Neural cell (in vitro differentiated cells): ENCODE data around the gene BTG4. TPM values are rescaled to one million over a fixed set of nuclear protein-coding genes. Genes with fewer than 3 reads are reported as not detected.

Experiments used
- H2AFZ ChIP-seq: fragments of 200-600, 300-800 bp; sonication (generic), shearing (Covaris generic); 2 replicates; pipeline ENCODE4 v1.6.0; 2014; ENCODE audit warnings: low read depth, mild to moderate bottlenecking, antibody characterized with exemption, low read length, moderate library complexity
- H3F3A ChIP-seq: fragments of 200-600 bp; shearing (Covaris generic); 2 replicates; pipeline ENCODE4 v1.6.1; 2016; ENCODE audit warnings: mild to moderate bottlenecking, moderate library complexity, mixed read lengths, antibody characterized with exemption, low read length; ENCODE audit not compliant: insufficient read depth, poor library complexity, severe bottlenecking
- H3K27ac ChIP-seq: fragments of 200-600, 300-800 bp; sonication (generic), shearing (Covaris generic); 2 replicates; pipeline ENCODE4 v1.5.1; 2014; ENCODE audit warnings: mild to moderate bottlenecking, low read length, moderate library complexity
- H3K27me3 ChIP-seq: fragments of 300-800, 200-600 bp; sonication (generic), shearing (Covaris generic); 2 replicates; pipeline ENCODE4 v1.6.0; 2014; ENCODE audit warnings: mild to moderate bottlenecking, low read depth, low read length, moderate library complexity; ENCODE audit not compliant: insufficient read depth
- H3K36me3 ChIP-seq: fragments of 300-800, 200-600 bp; sonication (generic), shearing (Covaris generic); 2 replicates; pipeline ENCODE4 v1.5.1; 2014; ENCODE audit warnings: mild to moderate bottlenecking, antibody characterized with exemption, low read length, moderate library complexity; ENCODE audit not compliant: insufficient read depth
- H3K4me2 ChIP-seq: fragments of 300-800, 200-600 bp; sonication (generic), shearing (Covaris generic); 2 replicates; pipeline ENCODE4 v1.6.0; 2014; ENCODE audit warnings: mild to moderate bottlenecking, low read length
- H3K4me3 ChIP-seq: fragments of 300-800, 200-600 bp; sonication (generic), shearing (Covaris generic); 2 replicates; pipeline ENCODE4 v1.5.1; 2014; ENCODE audit warnings: mild to moderate bottlenecking, low read length, moderate library complexity
- H3K79me2 ChIP-seq: fragments of 200-600 bp; shearing (Covaris generic); replicated peaks from 2 replicates; pipeline ENCODE4 v1.6.0; 2014; ENCODE audit warnings: mild to moderate bottlenecking, low read length, moderate library complexity; ENCODE audit not compliant: insufficient read depth
- H3K9ac ChIP-seq: fragments of 300-800, 200-600 bp; sonication (generic), shearing (Covaris generic); 2 replicates; pipeline ENCODE4 v1.6.1; 2016; ENCODE audit warnings: mild to moderate bottlenecking, low read length, mixed read lengths
- H3K9me2 ChIP-seq: fragments of 200-600 bp; shearing (Covaris generic); 2 replicates; pipeline ENCODE4 v1.6.1; 2016; ENCODE audit warnings: mild to moderate bottlenecking, low read length, mixed read lengths; ENCODE audit not compliant: insufficient read depth
- H3K9me3 ChIP-seq: fragments of 200-600, 300-800 bp; sonication (generic), shearing (Covaris generic); 2 replicates; pipeline ENCODE4 v1.6.1; 2016; ENCODE audit warnings: mild to moderate bottlenecking, mixed run types, low read length, moderate library complexity, mixed read lengths
- H4K20me1 ChIP-seq: fragments of 200-600 bp; shearing (Covaris generic); 2 replicates; pipeline ENCODE4 v1.6.1; 2016; ENCODE audit warnings: mild to moderate bottlenecking, mixed run types; ENCODE audit not compliant: insufficient read depth
- CTCF ChIP-seq: fragments of 450-650 bp; IDR thresholded peaks from 2 replicates; pipeline ENCODE4 v1.5.1; 2014; ENCODE audit warnings: antibody characterized with exemption, mild to moderate bottlenecking, moderate library complexity; ENCODE audit not compliant: poor library complexity, severe bottlenecking
- EP300 ChIP-seq: fragments of 450-650 bp; conservative IDR thresholded peaks from 2 replicates; pipeline ENCODE4 v1.6.1; 2014; ENCODE audit warnings: antibody characterized with exemption, mild to moderate bottlenecking, moderate library complexity; ENCODE audit not compliant: poor library complexity, severe bottlenecking
- EZH2 ChIP-seq: fragments of 200-600, 300-800 bp; shearing (Covaris generic), sonication (generic); IDR thresholded peaks from 2 replicates; pipeline ENCODE4 v1.6.1; 2014; ENCODE audit warnings: antibody characterized with exemption, low read length, borderline replicate concordance, mild to moderate bottlenecking; ENCODE audit not compliant: insufficient read depth, poor library complexity, severe bottlenecking
- MXI1 ChIP-seq: fragments of 450-650 bp; conservative IDR thresholded peaks from 2 replicates; pipeline ENCODE4 v1.6.1; 2014; ENCODE audit warnings: antibody characterized with exemption, mild to moderate bottlenecking; ENCODE audit not compliant: poor library complexity, severe bottlenecking
- POLR2AphosphoS5 ChIP-seq: IDR thresholded peaks from 2 replicates; pipeline ENCODE4 v1.6.1; 2012
- RAD21 ChIP-seq: fragments of 450-650 bp; conservative IDR thresholded peaks from 2 replicates; pipeline ENCODE4 v1.6.1; 2014; ENCODE audit warnings: antibody characterized with exemption, mild to moderate bottlenecking, moderate library complexity
- REST ChIP-seq: IDR thresholded peaks from 2 replicates; pipeline ENCODE4 v1.6.1; 2012; ENCODE audit warnings: borderline replicate concordance
- SMC3 ChIP-seq: fragments of 450-650 bp; conservative IDR thresholded peaks from 2 replicates; pipeline ENCODE4 v1.6.1; 2014; ENCODE audit warnings: antibody characterized with exemption, mild to moderate bottlenecking, moderate library complexity; ENCODE audit not compliant: poor library complexity
- TAF1 ChIP-seq: IDR thresholded peaks from 2 replicates; pipeline ENCODE4 v1.6.1; 2012; ENCODE audit warnings: low read depth
- polyA plus RNA-seq: library from polyadenylated mRNA; depleted of rRNA; stranded (reverse); fragments of >200 nt; gene quantifications from 2 replicates; pipeline ENCODE4 v1.2.3, GENCODE V29; 2014

Gene BTG4
- polyA plus RNA-seq, 1 donor from 2014 or later = not detected

GRCh38 chr11:111525456-111525855 is 13.3 kb upstream of the BTG4 start:
- Histone ChIP-seq H2AFZ (no peak overlapping the region), H3K36me3 (no peaks in the 10 kb centered on the region), H4K20me1 (no peaks in the 10 kb centered on the region), H3K9me3 (no peaks in the 10 kb centered on the region), H3F3A (no peaks in the 10 kb centered on the region), H3K9me2 (no peaks in the 10 kb centered on the region), H3K27me3 (no peaks in the 10 kb centered on the region), H3K4me3 (no peak overlapping the region), H3K27ac (no peak overlapping the region), H3K79me2 (no peaks in the 10 kb centered on the region), H3K4me2 (no peak overlapping the region), H3K9ac (no peak overlapping the region)
- TF ChIP-seq RAD21 = no peak
- TF ChIP-seq TAF1 = no peak
- TF ChIP-seq EZH2 = no peak

DNA sequence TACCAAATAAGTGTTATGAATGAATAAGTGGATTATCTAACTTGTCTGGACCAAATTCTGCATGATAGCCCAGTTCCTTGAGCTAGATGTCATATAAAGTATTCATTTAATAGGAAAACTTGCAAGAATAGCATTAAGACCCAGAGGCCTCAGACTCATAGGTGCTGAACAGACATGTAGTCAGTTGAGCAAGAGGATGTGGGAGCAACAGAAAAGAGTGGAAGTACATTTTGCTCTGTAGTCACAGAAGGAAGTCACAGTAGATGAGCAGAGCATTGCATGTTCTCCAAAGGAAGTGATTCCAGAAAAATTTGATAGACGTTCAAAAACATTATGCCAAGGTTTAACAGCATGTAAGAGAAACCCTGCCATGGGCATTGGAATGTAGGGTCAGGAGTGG is 11.9 kb upstream of the BTG4 start:
- Histone ChIP-seq H3K4me2 (no peak overlapping the region), H3K9ac (no peak overlapping the region), H3K79me2 (no peaks in the 10 kb centered on the region), H3K27ac (no peak overlapping the region), H3K27me3 (no peaks in the 10 kb centered on the region), H3K9me2 (no peaks in the 10 kb centered on the region), H3K9me3 (no peaks in the 10 kb centered on the region), H3F3A (no peaks in the 10 kb centered on the region), H3K4me3 (no peak overlapping the region), H4K20me1 (no peaks in the 10 kb centered on the region), H2AFZ (no peak overlapping the region), H3K36me3 (no peaks in the 10 kb centered on the region)
- no peak for TF ChIP-seq POLR2AphosphoS5
- no peak for TF ChIP-seq MXI1
- TF ChIP-seq EP300 = no peak
- TF ChIP-seq REST = no peak
- no peak for TF ChIP-seq CTCF
- no peak for TF ChIP-seq RAD21
- no peak for TF ChIP-seq EZH2
- TF ChIP-seq SMC3 = no peak
- no peak for TF ChIP-seq TAF1

DNA sequence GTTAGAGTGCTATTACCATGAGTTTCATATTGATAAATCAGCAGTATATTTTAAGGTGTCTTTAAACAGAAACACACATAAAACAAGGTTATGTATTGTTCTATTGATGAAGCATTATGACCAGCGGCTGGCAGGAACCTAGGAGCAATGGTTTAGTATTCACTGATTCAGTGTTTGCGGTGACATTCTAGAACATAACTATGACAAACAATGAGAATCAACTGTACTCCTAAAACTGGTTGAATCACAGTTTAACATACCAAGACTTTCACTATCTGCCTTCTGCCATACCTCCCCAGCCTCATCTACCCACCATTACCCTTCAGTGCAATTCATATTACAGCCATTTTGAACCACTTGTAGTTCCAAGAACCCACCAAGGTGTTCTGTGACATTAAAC is 11.2 kb upstream of the BTG4 start:
- H3K9me2 ChIP-seq = no peaks in the 10 kb centered on the region
- no peaks in the 10 kb centered on the region for H3K36me3 ChIP-seq
- H3K9ac ChIP-seq = no peak overlapping the region
- H3K27ac ChIP-seq = no peak overlapping the region
- H3K79me2 ChIP-seq = no peaks in the 10 kb centered on the region
- H2AFZ ChIP-seq = no peak overlapping the region
- H3K4me2 ChIP-seq = no peak overlapping the region
- no peaks in the 10 kb centered on the region for H4K20me1 ChIP-seq
- no peaks in the 10 kb centered on the region for H3K9me3 ChIP-seq
- H3K4me3 ChIP-seq = no peak overlapping the region
- TF ChIP-seq MXI1 = no peak
- TF ChIP-seq SMC3 = no peak
- TF ChIP-seq TAF1 = no peak
- no peak for TF ChIP-seq RAD21
- TF ChIP-seq EP300 = no peak
- no peak for TF ChIP-seq REST
- no peak for TF ChIP-seq POLR2AphosphoS5
- no peaks in the 10 kb centered on the region for H3K27me3 ChIP-seq
- H3F3A ChIP-seq = no peaks in the 10 kb centered on the region
